ENCODE measurements around the gene FAM107B. TPM values are rescaled to one million over a fixed set of nuclear protein-coding genes. Genes with fewer than 3 reads are reported as not detected.

Gene FAM107B
- total RNA-seq, 1 donor from 2014 or later = 43.0 TPM

DNA sequence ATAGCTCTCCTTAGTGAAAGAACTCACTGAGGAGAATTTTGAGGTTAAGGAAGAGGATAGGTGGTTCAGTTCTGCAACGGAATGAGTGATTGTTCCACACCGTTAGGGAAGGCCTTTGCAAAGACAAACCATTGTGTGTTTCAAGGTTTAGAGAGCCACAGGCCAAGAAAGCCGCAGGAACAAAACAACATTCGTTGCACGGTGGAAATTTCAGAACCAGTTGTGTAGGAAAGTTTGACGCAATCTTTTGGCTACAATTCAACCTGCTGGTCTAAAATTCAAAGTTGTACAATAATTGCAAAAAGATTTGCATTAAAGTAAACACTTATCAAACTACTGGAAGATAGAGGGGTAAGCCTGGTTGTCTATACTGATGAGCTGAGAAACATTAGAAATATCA is 91.4 kb downstream of the FAM107B start:
- H3K9ac ChIP-seq = no peak overlapping the region
- Mint-ChIP-seq H3K27me3 (ENCODE audit: insufficient read depth, low read depth) (peaks cover 8% of the 10 kb centered on the region), H3K4me3 (no peak overlapping the region), H3K36me3 (no peaks in the 10 kb centered on the region), H3K9me3 (no peaks in the 10 kb centered on the region), H3K4me1 (peaks cover 2% of the 10 kb centered on the region), H3K27ac (no peak overlapping the region)
- H3K27ac ChIP-seq = no peak overlapping the region
- no peak overlapping the region for H2AFZ ChIP-seq (replicated peaks)
- no peaks in the 10 kb centered on the region for H3K9me3 ChIP-seq (ENCODE audit: low read depth)
- H3K36me3 ChIP-seq = no peaks in the 10 kb centered on the region
- H3K4me1 ChIP-seq = peaks cover 5% of the 10 kb centered on the region
- H3K4me3 ChIP-seq = no peak overlapping the region
- H3K27me3 ChIP-seq = no peaks in the 10 kb centered on the region
- H3K79me2 ChIP-seq (ENCODE audit: low read depth) = no peaks in the 10 kb centered on the region
- no peaks in the 10 kb centered on the region for H4K20me1 ChIP-seq (ENCODE audit: low read depth)
- no peaks in the 10 kb centered on the region for H3F3A ChIP-seq (ENCODE audit: low read depth)
- TF ChIP-seq EZH2phosphoT487 (IDR thresholded peaks at IDR 0.05) = no peak
- no peak for TF ChIP-seq EZH2 (IDR thresholded peaks at IDR 0.05)
- TF ChIP-seq, protein P1, sequence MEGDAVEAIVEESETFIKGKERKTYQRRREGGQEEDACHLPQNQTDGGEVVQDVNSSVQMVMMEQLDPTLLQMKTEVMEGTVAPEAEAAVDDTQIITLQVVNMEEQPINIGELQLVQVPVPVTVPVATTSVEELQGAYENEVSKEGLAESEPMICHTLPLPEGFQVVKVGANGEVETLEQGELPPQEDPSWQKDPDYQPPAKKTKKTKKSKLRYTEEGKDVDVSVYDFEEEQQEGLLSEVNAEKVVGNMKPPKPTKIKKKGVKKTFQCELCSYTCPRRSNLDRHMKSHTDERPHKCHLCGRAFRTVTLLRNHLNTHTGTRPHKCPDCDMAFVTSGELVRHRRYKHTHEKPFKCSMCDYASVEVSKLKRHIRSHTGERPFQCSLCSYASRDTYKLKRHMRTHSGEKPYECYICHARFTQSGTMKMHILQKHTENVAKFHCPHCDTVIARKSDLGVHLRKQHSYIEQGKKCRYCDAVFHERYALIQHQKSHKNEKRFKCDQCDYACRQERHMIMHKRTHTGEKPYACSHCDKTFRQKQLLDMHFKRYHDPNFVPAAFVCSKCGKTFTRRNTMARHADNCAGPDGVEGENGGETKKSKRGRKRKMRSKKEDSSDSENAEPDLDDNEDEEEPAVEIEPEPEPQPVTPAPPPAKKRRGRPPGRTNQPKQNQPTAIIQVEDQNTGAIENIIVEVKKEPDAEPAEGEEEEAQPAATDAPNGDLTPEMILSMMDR (IDR thresholded peaks at IDR 0.05) = no peak
- no peak for DNase-seq (ENCODE audit: low spot score)
- no peak overlapping the region for H3K4me2 ChIP-seq

DNA sequence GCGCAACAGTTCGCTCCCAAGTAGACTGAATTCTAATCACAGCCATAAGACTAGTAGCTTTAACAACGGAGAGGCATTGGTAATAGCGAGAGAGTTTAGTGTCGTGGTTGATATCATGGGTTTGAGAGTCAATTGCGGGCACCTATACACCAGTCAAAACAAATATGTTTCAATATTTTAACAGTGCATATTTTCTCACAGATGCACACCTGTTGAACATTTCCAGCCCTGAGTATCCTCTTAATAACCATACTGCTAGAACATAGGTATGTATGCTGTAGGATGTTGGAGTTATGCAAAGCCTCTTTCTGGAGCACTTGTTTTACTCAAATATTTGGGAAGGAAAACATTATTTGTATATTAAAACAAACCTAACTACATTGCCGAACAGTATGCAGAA is 92.9 kb downstream of the FAM107B start:
- Histone ChIP-seq H2AFZ (replicated peaks) (no peak overlapping the region), H3K4me3 (no peak overlapping the region), H4K20me1 (ENCODE audit: low read depth) (no peaks in the 10 kb centered on the region), H3F3A (ENCODE audit: low read depth) (no peaks in the 10 kb centered on the region), H3K4me1 (peaks cover 2% of the 10 kb centered on the region), H3K27me3 (no peaks in the 10 kb centered on the region), H3K9me3 (ENCODE audit: low read depth) (no peaks in the 10 kb centered on the region), H3K27ac (no peak overlapping the region), H3K36me3 (no peaks in the 10 kb centered on the region), H3K4me2 (no peak overlapping the region), H3K9ac (no peak overlapping the region), H3K79me2 (ENCODE audit: low read depth) (no peaks in the 10 kb centered on the region)
- H3K27me3 Mint-ChIP-seq (ENCODE audit: insufficient read depth, low read depth) = peaks cover 12% of the 10 kb centered on the region
- no peak for DNase-seq (ENCODE audit: low spot score)
- H3K4me1 Mint-ChIP-seq = no peaks in the 10 kb centered on the region
- H3K4me3 Mint-ChIP-seq = no peak overlapping the region
- H3K9me3 Mint-ChIP-seq = no peaks in the 10 kb centered on the region
- TF ChIP-seq, protein P1 (IDR thresholded peaks at IDR 0.05) = no peak
- TF ChIP-seq EZH2phosphoT487 (IDR thresholded peaks at IDR 0.05) = no peak
- TF ChIP-seq EZH2 (IDR thresholded peaks at IDR 0.05) = no peak
- H3K27ac Mint-ChIP-seq = no peak overlapping the region
- no peaks in the 10 kb centered on the region for H3K36me3 Mint-ChIP-seq

DNA sequence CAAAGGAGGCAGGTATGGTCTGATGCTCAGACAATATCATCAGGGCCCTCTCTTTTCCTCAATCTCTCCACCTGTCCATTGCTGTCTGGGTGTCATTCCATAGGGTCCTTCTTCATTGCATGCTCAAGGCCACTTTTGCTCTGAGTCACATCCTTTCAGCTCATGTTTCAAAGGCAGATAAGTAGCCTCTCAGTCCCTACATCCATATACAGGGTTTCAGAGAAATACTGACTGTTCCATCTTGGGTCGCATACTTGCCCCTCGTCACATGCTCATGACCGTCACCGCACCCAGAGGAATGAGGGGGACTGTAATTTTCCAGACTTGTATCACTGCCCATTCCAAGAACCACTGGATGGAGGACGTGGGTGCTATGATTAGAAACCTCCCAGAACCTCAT is 93.4 kb downstream of the FAM107B start:
- no peak overlapping the region for H2AFZ ChIP-seq (replicated peaks)
- Mint-ChIP-seq H3K4me3 (no peak overlapping the region), H3K36me3 (no peaks in the 10 kb centered on the region)

More for the DNA sequence above, 93.4 kb downstream of the FAM107B start:
- H3K27ac ChIP-seq = no peak overlapping the region
- H4K20me1 ChIP-seq (ENCODE audit: low read depth) = no peaks in the 10 kb centered on the region
- TF ChIP-seq EZH2 (IDR thresholded peaks at IDR 0.05) (no peak), EZH2phosphoT487 (IDR thresholded peaks at IDR 0.05) (no peak)
- TF ChIP-seq, protein P1 (IDR thresholded peaks at IDR 0.05) = no peak
- H3K27me3 ChIP-seq = no peaks in the 10 kb centered on the region
- no peaks in the 10 kb centered on the region for H3K79me2 ChIP-seq (ENCODE audit: low read depth)
- no peaks in the 10 kb centered on the region for H3K9me3 ChIP-seq (ENCODE audit: low read depth)
- Mint-ChIP-seq H3K27ac (no peak overlapping the region), H3K4me1 (no peaks in the 10 kb centered on the region), H3K27me3 (ENCODE audit: insufficient read depth, low read depth) (peaks cover 12% of the 10 kb centered on the region), H3K9me3 (no peaks in the 10 kb centered on the region)
- no peak overlapping the region for H3K4me3 ChIP-seq
- no peaks in the 10 kb centered on the region for H3K4me1 ChIP-seq
- H3K36me3 ChIP-seq = no peaks in the 10 kb centered on the region
- H3K9ac ChIP-seq = no peak overlapping the region
- H3F3A ChIP-seq (ENCODE audit: low read depth) = no peaks in the 10 kb centered on the region
- no peak overlapping the region for H3K4me2 ChIP-seq
- no peak for DNase-seq (ENCODE audit: low spot score)

Measured in neural progenitor cell (in vitro differentiated cells).